Loucy (cell line): Measurements from ENCODE around the gene C16orf78.

Source experiments
- CTCF ChIP-seq: fragments of 200-600 bp; sonication (generic); conservative IDR thresholded peaks from 2 replicates; pipeline ENCODE4 v1.5.1; 2014; ENCODE audit warnings: mild to moderate bottlenecking, antibody characterized with exemption, low read length
- EZH2phosphoT487 ChIP-seq: fragments of 200-600 bp; IDR thresholded peaks from 2 replicates; pipeline ENCODE4 v1.6.1; 2018; ENCODE audit warnings: antibody characterized with exemption, mild to moderate bottlenecking, moderate library complexity, borderline replicate concordance

- TF ChIP-seq CTCF (no peak), EZH2phosphoT487 (no peak)
These were observed 35.7 kb upstream of the C16orf78 start for GRCh38 chr16:49337814-49338350.
